ENCODE measurements around the gene MYH7.

DNA sequence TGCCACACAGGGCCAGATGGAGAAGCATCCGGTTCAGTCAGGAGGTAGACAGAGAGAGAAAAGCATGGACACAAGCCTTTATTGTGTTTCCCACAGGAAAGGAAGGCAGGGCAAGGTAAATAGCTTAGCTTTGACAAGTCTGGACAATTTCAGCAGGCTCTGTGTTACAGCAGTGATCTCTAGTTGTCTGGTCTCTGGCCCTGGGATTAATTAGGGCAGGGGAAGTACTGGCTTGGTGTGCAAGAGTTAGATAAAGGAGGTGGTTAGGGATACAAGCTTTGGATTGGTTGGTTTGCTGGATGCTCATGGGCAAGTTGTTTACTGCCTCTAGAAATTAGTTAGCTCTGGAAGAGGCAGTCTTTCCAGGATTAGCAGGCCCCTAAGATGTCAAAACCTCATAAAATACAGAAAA lies 19.0 kb upstream of the MYH7 start:
- TF ChIP-seq ZNF263 (CRISPR knock-in tag; IDR thresholded peaks at IDR 0.05; ENCODE audit: low read depth) (no peak), ZNF317 (CRISPR knock-in tag; IDR thresholded peaks at IDR 0.05; ENCODE audit: borderline replicate concordance, low read depth) (no peak), FOXJ3 (CRISPR knock-in tag; IDR thresholded peaks at IDR 0.05; ENCODE audit: borderline replicate concordance) (no peak), IRF1 (CRISPR knock-in tag; IDR thresholded peaks at IDR 0.05) (no peak), ZNF416 (CRISPR knock-in tag; IDR thresholded peaks at IDR 0.05) (no peak), JUN (CRISPR knock-in tag; IDR thresholded peaks at IDR 0.05) (no peak), TP53 (CRISPR knock-in tag; IDR thresholded peaks at IDR 0.05) (no peak), MAX (CRISPR knock-in tag; IDR thresholded peaks at IDR 0.05) (no peak), ATF2 (CRISPR knock-in tag; IDR thresholded peaks at IDR 0.05; ENCODE audit: borderline replicate concordance, low read depth) (no peak), NR2C2 (CRISPR knock-in tag; IDR thresholded peaks at IDR 0.05) (no peak)
- TF ChIP-seq, protein P1, sequence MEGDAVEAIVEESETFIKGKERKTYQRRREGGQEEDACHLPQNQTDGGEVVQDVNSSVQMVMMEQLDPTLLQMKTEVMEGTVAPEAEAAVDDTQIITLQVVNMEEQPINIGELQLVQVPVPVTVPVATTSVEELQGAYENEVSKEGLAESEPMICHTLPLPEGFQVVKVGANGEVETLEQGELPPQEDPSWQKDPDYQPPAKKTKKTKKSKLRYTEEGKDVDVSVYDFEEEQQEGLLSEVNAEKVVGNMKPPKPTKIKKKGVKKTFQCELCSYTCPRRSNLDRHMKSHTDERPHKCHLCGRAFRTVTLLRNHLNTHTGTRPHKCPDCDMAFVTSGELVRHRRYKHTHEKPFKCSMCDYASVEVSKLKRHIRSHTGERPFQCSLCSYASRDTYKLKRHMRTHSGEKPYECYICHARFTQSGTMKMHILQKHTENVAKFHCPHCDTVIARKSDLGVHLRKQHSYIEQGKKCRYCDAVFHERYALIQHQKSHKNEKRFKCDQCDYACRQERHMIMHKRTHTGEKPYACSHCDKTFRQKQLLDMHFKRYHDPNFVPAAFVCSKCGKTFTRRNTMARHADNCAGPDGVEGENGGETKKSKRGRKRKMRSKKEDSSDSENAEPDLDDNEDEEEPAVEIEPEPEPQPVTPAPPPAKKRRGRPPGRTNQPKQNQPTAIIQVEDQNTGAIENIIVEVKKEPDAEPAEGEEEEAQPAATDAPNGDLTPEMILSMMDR (IDR thresholded peaks at IDR 0.05): no peak
- TF ChIP-seq, protein P2, sequence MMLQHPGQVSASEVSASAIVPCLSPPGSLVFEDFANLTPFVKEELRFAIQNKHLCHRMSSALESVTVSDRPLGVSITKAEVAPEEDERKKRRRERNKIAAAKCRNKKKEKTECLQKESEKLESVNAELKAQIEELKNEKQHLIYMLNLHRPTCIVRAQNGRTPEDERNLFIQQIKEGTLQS (CRISPR knock-in tag; conservative IDR thresholded peaks at IDR 0.05): no peak

Measured in WTC11 (cell line).